ENCODE data around the gene GAS2L1. TPM values are rescaled to one million over a fixed set of nuclear protein-coding genes. Genes with fewer than 3 reads are reported as not detected.

Gene GAS2L1
- total RNA-seq, 2 donors from 2014 or later, result 32.5 to 52.9 TPM

DNA sequence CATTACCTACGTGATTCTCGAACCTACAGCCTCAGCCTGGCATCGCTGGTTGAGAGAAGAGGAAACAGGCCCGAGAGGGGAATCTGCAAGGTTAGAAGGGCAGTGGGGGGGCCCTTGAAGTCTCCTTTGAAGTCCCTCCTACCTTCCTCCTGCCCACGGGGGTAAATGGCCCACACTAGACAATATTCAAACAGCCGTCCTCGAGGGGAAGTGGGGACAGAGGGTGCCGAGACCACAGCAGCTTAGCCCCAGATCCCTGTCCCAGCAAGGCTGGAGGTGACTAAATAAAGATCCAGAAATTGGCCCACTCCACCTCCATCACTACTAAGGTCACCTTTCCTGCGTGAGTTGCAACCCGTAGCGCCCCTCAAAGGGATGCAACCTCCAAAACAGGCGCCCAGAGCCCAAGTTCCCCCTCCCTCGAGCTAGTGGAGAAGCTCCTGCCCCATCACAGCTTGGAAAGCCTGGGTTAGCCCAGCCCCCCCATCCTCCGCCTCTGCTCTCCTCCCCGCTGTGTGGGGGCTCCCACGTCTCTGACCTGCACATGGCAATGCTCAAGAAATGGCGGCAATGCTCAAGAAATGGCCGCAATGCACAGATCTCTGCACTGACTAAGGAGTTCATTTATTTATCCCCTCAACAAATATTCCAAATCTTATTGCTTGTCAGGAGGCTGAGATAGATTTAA, 9.8 kb downstream of the GAS2L1 start:
- peaks cover 20 to 37% of the 10 kb centered on the region in 2 donors for H3K4me1 ChIP-seq (ENCODE audit: control insufficient read depth in 1 of 2, low read depth in 2 of 2)
- H3K27ac ChIP-seq, result no peak overlapping the region
- H3K4me3 ChIP-seq, result no peak overlapping the region
- TF ChIP-seq, protein P1, sequence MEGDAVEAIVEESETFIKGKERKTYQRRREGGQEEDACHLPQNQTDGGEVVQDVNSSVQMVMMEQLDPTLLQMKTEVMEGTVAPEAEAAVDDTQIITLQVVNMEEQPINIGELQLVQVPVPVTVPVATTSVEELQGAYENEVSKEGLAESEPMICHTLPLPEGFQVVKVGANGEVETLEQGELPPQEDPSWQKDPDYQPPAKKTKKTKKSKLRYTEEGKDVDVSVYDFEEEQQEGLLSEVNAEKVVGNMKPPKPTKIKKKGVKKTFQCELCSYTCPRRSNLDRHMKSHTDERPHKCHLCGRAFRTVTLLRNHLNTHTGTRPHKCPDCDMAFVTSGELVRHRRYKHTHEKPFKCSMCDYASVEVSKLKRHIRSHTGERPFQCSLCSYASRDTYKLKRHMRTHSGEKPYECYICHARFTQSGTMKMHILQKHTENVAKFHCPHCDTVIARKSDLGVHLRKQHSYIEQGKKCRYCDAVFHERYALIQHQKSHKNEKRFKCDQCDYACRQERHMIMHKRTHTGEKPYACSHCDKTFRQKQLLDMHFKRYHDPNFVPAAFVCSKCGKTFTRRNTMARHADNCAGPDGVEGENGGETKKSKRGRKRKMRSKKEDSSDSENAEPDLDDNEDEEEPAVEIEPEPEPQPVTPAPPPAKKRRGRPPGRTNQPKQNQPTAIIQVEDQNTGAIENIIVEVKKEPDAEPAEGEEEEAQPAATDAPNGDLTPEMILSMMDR (IDR thresholded peaks at IDR 0.05), result no peak
- DNase-seq (ENCODE audit: low spot score) (no peak), ATAC-seq (ENCODE audit: insufficient number of reproducible peaks, low FRiP score, low read depth) (no peak)
- peaks cover 15% of the 10 kb centered on the region for H3K27me3 ChIP-seq (replicated peaks; ENCODE audit: insufficient read depth)
- H3K9me3 ChIP-seq, result no peaks in the 10 kb centered on the region
- no peaks in the 10 kb centered on the region for H3K36me3 ChIP-seq

DNA sequence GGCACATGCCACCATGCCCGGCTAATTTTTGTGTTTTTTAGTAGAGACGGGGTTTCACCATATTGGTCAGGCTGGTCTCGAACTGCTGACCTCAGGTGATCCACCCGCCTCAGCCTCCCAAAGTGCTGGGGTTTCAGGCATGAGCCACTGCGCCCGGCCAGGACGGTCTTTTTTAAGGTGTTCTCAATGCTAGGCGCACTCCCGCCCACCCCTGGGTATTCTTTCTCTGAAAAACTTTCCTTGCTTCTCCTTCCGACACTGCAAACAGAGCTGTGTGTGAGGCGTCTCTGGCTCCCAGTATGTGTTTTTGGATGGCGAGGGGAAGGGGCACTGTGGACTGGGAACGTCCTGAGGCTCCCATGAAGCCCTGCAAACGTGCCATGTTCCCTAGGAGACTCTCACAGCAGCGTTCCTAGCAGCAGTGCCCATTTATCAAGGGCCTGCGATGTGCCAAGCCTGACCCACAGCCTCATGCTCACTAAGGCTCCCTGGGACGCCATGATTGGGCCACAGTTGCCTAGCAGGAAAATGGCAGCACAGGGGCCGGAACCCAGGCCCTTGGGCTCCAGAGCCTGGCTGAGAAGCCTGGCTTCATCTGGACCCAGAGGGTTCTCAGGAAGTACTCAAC, 11.5 kb downstream of the GAS2L1 start:
- Histone ChIP-seq H3K27ac (no peak overlapping the region), H3K27me3 (replicated peaks; ENCODE audit: insufficient read depth) (peaks cover 15% of the 10 kb centered on the region), H3K4me1 (ENCODE audit: control insufficient read depth in 1 of 2, low read depth in 2 of 2) (peaks cover 12 to 26% of the 10 kb centered on the region in 2 donors), H3K36me3 (no peaks in the 10 kb centered on the region), H3K9me3 (no peaks in the 10 kb centered on the region), H3K4me3 (no peak overlapping the region)
- ATAC-seq (ENCODE audit: insufficient number of reproducible peaks, low FRiP score, low read depth) (no peak), DNase-seq (ENCODE audit: low spot score) (no peak)
- TF ChIP-seq, protein P1 (IDR thresholded peaks at IDR 0.05), result no peak

DNA sequence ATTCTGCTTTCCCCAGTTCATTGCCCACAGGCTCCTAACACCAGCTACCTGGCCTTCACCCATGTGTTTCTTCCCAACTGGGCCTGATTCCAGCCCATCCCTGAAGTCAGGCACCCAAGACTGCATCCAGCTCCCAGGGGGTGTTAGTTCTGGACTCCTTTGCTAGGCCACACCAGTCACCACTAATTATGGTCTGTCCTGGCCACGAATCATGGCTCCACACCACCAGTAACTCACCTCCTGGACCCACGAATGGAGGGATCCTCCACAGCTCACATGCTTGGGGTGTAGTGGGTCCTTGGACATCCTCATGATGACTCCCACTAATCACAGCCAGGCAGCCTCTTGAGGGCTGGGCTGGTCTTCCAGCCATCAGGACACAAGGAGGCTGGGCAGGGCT, 12.6 kb downstream of the GAS2L1 start:
- H3K36me3 ChIP-seq, result no peaks in the 10 kb centered on the region
- H3K4me3 ChIP-seq, result no peak overlapping the region
- H3K27me3 ChIP-seq (replicated peaks; ENCODE audit: insufficient read depth), result peaks cover 9% of the 10 kb centered on the region
- H3K9me3 ChIP-seq, result no peaks in the 10 kb centered on the region
- H3K27ac ChIP-seq, result no peak overlapping the region
- DNase-seq (ENCODE audit: low spot score) (no peak), ATAC-seq (ENCODE audit: insufficient number of reproducible peaks, low FRiP score, low read depth) (no peak)
- H3K4me1 ChIP-seq (ENCODE audit: control insufficient read depth in 1 of 2, low read depth in 2 of 2), result peaks cover 5 to 15% of the 10 kb centered on the region in 2 donors
- TF ChIP-seq, protein P1 (IDR thresholded peaks at IDR 0.05), result no peak

DNA sequence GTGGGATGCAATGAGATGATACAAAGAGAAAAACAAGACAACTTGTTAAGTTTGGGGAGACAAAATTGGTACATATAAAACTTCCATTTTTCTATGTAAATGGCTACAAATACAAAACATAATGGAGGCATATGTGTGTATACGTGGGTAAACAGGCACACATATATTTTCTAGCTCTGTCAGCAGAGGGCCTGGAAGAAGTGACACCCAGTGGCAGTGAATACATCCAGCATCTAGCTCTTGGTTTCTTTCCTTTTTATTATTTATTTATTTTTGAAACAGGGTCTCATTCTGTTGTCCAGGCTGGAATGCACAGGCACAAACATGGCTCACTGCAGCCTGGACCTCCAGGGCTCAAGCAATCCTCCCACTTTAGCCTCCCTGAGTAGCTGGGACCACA, 14.1 kb downstream of the GAS2L1 start:
- ATAC-seq (ENCODE audit: insufficient number of reproducible peaks, low FRiP score, low read depth) (no peak), DNase-seq (ENCODE audit: low spot score) (no peak)
- Histone ChIP-seq H3K4me3 (no peak overlapping the region), H3K27ac (no peak overlapping the region), H3K4me1 (ENCODE audit: control insufficient read depth in 1 of 2, low read depth in 2 of 2) (peaks cover 0 to 4% of the 10 kb centered on the region in 2 donors), H3K9me3 (no peaks in the 10 kb centered on the region), H3K36me3 (no peaks in the 10 kb centered on the region), H3K27me3 (replicated peaks; ENCODE audit: insufficient read depth) (no peaks in the 10 kb centered on the region)
- TF ChIP-seq, protein P1 (IDR thresholded peaks at IDR 0.05), result no peak

DNA sequence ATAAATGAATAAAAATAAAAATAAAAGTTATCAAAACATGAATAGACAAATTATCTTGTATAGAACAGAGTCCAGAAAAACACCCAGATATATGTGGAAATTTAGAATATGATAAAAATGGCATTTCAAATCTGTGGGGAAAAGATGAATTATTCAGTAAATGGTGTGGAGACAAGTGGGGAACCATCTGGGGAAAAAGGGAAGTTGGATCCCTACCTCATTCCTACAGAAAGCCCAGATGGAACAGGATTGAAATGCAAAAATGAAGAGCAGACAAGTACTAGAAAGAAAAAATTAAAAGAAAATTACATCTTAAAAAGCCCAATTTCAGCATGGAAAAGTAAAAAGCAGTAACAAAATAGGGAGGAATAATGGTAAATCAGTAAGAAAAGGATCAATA, 17.2 kb downstream of the GAS2L1 start:
- H3K4me3 ChIP-seq, result no peak overlapping the region
- no peak overlapping the region for H3K27ac ChIP-seq
- no peaks in the 10 kb centered on the region for H3K9me3 ChIP-seq
- DNase-seq (ENCODE audit: low spot score) (no peak), ATAC-seq (ENCODE audit: insufficient number of reproducible peaks, low FRiP score, low read depth) (no peak)
- peaks cover 13% of the 10 kb centered on the region for H3K36me3 ChIP-seq
- no peaks in the 10 kb centered on the region for H3K27me3 ChIP-seq (replicated peaks; ENCODE audit: insufficient read depth)
- TF ChIP-seq, protein P1 (IDR thresholded peaks at IDR 0.05), result no peak
- peaks cover 0 to 5% of the 10 kb centered on the region in 2 donors for H3K4me1 ChIP-seq (ENCODE audit: control insufficient read depth in 1 of 2, low read depth in 2 of 2)

Data from thoracic aorta (tissue), 2 donors.